HG03571 (cell line): ENCODE data around the gene CACNA1C.
"Not testable (repeated sequence)": the region's sequence is repeated elsewhere in the genome, so short reads cannot be mapped to it uniquely, and the experiment has no call there.

Experiments used
- ATAC-seq: cut with Tn5 transposase; IDR thresholded peaks from one replicate; pipeline ENCODE4 v1.9.1; 2021; ENCODE audit not compliant: unreplicated experiment

CACNA1C gene

DNA sequence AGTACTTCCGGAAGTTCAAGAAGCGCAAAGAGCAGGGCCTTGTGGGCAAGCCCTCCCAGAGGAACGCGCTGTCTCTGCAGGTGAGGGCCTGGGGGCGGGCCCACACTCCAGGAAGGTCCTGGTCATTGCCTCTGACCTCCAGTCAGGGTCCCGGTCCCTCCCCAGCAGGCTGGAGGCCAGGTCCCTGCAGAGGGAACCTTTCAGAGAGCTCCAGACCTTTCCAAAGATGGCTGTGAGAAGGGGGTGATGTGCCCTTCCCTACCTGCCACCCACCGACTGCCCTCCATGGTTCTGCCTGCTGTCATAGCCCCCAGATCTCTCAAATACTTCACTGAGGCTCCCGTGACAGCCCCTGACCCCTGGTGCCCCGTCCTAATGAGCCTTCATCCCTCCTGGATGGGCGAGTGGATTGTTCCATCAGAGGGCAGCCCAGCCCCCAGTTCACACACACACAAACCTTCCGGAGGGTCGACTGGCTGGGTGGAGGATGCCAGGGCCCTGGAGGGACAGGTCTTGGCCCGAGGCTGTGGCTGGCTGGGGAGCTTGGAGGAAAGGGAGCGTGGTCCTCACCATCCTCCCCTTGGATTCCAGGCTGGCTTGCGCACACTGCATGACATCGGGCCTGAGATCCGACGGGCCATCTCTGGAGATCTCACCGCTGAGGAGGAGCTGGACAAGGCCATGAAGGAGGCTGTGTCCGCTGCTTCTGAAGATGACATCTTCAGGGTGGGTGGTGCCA is 624.5 kb downstream of the CACNA1C start:
- ATAC-seq: no peak

DNA sequence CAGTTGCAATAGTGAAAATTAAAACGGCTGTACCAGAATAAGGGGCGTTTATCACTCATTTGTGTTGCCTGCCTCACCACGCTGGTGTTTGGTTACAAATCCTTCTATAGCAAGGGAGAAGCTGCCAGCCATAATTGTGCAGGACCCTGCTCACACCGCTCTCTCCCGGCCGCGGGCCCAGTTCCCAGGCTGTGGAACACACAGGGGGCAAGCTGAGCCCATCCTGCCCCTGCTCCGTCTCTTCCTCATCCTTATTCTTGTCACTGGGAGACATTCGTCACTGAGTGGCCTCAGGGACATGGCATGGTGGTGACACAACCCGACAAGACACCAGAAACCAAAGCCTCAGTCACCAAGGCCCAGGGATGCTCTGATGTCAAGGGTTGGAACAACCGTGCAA is 625.6 kb downstream of the CACNA1C start:
- no peak for ATAC-seq

- ATAC-seq: no peak
These were observed 626.5 kb downstream of the CACNA1C start for GRCh38 chr12:2679068-2679815.

DNA sequence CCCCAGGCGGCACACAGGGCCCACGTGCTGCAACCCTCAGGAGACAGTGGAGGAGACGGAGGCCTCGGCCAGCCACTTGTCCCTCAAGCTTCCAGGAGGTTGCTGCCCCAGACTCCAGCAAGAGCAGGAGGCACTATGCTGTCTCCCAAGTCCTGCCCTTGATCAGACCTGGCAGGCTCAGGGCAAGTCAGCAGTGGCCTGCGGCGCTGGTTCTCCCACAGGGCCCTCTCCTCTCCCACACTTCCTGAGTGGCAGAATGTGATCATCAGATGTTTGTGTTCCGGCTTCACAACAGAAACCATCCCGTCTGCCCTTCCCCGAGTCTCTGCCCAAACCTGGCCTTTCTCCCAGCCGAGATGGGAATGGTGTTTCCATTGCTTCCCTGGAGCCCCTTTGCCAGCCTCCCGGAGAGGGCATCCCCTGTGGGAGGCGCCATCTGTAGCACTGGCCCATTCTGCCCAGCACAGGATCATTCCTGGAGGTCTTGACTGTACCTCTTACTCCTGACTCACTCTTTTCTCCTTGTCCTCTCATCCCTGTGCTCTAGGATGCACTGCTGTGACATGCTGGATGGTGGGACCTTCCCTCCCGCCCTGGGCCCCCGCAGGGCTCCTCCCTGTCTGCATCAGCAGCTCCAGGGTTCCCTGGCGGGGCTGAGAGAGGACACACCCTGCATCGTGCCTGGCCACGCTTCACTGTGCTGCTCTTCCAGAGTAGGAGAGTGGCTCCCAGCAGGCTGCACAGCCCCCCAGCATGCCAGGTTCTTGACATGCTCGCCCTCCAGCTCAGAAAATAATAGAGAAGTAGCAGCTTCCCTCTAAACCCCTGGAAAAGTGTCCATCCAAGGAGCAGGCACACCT is 627.3 kb downstream of the CACNA1C start:
- ATAC-seq: no peak

DNA sequence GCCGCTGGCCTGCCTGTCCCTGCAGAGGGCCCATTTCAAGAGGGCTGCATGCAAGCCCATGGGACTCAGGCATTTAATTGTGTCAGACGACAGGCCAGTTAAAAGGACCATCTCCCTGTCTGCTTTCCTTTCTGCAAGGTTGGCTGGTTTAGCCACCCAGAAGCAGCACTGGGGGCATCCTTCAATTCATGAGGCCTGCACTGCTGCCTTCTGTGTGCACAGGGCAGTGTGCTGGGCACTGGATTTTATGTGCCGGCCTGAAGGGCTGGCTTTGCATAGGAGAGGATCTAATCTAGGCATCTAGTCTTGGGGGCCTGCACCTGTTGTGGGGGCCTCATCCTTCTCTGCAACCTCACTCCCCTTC is 627.9 kb downstream of the CACNA1C start:
- no peak for ATAC-seq

- no peak for ATAC-seq
These were observed 628.8 kb downstream of the CACNA1C start for GRCh38 chr12:2681450-2682205.

GRCh38 chr12:2682296-2683251 is 629.8 kb downstream of the CACNA1C start:
- no peak for ATAC-seq

- ATAC-seq: no peak
These were observed 630.7 kb downstream of the CACNA1C start for GRCh38 chr12:2683283-2684025.

DNA sequence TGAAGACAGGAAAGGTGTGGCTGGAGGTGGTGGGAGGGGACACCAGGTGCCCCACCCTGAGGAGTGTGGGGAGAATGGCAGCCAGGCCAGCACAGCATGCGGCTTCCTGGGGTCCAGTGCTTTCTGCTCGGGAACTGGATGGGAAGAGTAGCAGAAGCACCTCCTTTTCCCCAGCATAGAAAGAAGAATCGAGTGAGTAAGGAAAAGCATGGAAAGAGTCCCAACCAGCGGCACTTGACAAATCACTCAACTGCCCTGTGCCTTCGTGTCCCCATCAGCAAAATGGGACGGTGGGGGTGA is 631.2 kb downstream of the CACNA1C start:
- ATAC-seq: not testable (repeated sequence)

DNA sequence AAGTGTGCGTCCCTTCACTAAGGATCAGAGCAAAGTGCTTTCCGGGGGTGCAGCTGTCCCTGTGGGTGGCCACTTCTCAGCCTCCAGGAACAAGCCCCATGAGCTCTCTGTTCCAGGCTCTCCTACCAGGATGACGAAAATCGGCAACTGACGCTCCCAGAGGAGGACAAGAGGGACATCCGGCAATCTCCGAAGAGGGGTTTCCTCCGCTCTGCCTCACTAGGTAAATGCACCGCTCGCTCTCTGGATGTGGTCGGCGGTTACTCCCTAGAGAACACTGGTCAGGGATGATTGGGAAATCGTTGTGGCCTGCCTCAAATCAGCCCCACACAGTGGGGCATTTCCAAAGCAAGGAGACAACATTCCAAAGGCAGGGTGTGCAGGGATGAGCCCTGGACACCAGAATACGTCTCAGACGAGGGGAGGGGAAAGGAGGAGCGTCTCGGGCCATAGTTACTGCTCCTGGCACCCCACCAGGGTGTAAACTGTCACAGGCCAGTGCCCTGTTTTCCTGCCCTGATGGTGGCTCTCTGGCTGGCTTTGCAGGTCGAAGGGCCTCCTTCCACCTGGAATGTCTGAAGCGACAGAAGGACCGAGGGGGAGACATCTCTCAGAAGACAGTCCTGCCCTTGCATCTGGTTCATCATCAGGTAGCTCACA is 633.0 kb downstream of the CACNA1C start:
- not testable (repeated sequence) for ATAC-seq

GRCh38 chr12:2686280-2686646 is 633.5 kb downstream of the CACNA1C start:
- ATAC-seq: no peak

DNA sequence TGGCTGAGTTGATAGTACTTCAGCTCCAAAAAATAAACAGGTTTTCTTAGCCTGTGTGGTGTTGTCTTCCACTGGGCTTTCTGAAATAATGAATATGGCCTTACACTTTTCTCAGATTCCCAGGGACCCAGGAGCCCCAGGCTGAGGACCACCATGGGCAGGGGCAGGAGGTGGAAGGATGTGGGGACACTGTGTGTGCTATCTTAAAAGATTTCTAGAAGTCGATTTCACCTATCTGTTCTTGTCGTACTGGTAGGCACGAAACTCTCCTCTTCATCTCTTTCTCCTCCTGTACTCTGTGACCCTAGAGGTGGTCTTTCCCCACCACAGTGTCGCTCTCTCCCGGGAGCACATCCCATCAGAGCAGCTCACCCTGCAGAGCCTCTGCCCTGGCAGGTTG is 634.3 kb downstream of the CACNA1C start:
- ATAC-seq: no peak

DNA sequence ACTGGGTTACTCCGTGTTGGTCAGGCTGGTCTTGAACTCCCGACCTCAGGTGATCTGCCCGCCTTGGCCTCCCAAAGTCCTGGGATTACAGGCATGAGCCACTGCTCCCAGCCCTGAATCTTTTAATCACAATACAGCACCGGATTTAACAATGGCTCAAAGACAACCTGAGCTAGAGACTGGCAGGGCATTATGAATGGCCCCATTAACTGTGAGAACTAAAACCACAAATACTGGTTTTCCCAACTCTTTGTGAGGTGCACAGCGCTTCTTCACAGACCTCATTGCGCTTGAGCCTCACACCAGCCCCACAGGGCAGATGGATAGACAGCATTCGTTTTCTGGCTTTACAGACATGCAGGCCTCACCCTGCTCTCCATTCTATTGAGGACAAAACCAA is 634.9 kb downstream of the CACNA1C start:
- no peak for ATAC-seq

- ATAC-seq: no peak
These were observed 635.7 kb downstream of the CACNA1C start for GRCh38 chr12:2688381-2688931.

- no peak for ATAC-seq
These were observed 636.6 kb downstream of the CACNA1C start for GRCh38 chr12:2689393-2689792.

- no peak for ATAC-seq
These were observed 637.1 kb downstream of the CACNA1C start for GRCh38 chr12:2689879-2690278.

GRCh38 chr12:2690348-2691005 is 637.7 kb downstream of the CACNA1C start:
- ATAC-seq: no peak

- ATAC-seq: no peak
These were observed 638.2 kb downstream of the CACNA1C start for GRCh38 chr12:2691006-2691344.
